ENCODE measurements around the gene OXSR1.

Gene OXSR1

DNA sequence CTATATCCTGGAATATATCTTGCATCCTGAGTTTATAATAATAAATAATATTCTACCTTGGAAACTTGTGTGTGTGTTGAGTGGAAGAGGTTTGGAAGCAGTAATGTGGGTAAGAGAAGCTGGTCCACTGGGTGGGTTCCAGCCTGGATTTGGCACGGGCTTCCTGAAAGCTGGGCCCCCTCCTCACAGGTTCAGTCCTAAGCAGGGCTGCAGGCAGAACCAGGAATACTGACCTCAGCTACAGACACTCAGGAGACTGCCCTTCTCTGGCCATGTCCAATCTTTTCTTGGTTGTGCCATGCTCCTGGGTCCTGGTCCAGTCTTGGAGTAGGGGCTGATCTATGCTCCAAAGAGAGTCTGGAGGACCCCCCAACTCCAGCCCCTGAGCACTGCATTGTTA lies 22.4 kb upstream of the OXSR1 start:
- H3K36me3 ChIP-seq (replicated peaks), result peaks cover 11% of the 10 kb centered on the region
- in situ Hi-C loops (cut with MboI; ENCODE audit: low sequenced_read_pairs), result no loop called here
- H3K4me3 ChIP-seq, result no peak overlapping the region
- no peak for DNase-seq (ENCODE audit: low spot score in 2 of 2)
- H3K4me1 ChIP-seq, result peaks cover 13% of the 10 kb centered on the region
- H3K27me3 ChIP-seq (ENCODE audit: low read depth), result no peaks in the 10 kb centered on the region
- peaks cover 3% of the 10 kb centered on the region; the same call in 1 of the 2 replicates for H3K9me3 ChIP-seq

DNA sequence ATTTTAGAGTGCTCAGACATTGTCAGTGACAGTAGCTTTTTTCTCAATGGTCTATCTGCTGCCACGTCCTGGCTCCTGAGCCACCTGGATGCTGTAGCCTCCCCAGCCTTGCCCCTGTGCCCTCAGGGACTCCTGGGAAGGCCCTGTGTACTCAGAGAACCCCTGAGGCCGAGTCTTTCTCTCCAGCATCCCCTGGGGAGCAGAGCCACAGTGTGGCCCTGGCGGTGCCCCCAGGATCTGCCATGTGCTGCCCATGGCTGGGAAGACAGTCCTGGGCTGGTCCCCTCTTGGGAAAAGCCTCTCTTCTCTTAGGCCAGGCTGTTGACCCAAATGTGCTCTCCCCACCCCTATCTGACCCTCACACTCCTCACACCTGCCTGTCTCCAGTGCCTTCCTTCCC lies 21.8 kb upstream of the OXSR1 start:
- H3K36me3 ChIP-seq (replicated peaks), result peaks cover 11% of the 10 kb centered on the region
- no peaks in the 10 kb centered on the region for H3K27me3 ChIP-seq (ENCODE audit: low read depth)
- no peak for DNase-seq (ENCODE audit: low spot score in 2 of 2)
- in situ Hi-C loops (cut with MboI; ENCODE audit: low sequenced_read_pairs), result no loop called here
- H3K4me1 ChIP-seq, result peaks cover 8% of the 10 kb centered on the region
- H3K9me3 ChIP-seq, result peaks cover 3% of the 10 kb centered on the region; the same call in 1 of the 2 replicates
- no peak overlapping the region for H3K4me3 ChIP-seq

DNA sequence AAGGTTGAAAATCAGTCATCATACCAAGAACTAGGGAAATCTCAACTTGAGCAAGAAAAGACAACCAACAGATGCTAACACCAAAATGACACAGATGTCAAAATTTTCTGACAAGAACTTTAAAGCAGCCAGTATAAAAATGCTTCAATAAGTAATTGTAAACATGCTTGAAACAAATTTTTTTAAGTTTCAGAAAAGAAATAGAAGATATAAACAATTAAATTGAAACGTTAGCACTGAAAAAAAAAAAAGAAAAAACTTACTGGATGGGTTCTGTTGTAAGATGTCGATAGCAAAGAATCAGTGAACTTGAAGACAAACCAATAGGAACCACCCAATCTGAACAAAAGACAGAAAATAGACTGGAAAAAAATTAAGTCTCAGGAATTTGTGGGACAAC lies 18.8 kb upstream of the OXSR1 start:
- peaks cover under 1% of the 10 kb centered on the region for H3K36me3 ChIP-seq (replicated peaks)
- H3K4me1 ChIP-seq, result no peaks in the 10 kb centered on the region
- in situ Hi-C loops (cut with MboI; ENCODE audit: low sequenced_read_pairs), result no loop called here
- no peak overlapping the region for H3K4me3 ChIP-seq
- peaks cover 3% of the 10 kb centered on the region; the same call in 1 of the 2 replicates for H3K9me3 ChIP-seq
- no peak for DNase-seq (ENCODE audit: low spot score in 2 of 2)
- no peaks in the 10 kb centered on the region for H3K27me3 ChIP-seq (ENCODE audit: low read depth)

DNA sequence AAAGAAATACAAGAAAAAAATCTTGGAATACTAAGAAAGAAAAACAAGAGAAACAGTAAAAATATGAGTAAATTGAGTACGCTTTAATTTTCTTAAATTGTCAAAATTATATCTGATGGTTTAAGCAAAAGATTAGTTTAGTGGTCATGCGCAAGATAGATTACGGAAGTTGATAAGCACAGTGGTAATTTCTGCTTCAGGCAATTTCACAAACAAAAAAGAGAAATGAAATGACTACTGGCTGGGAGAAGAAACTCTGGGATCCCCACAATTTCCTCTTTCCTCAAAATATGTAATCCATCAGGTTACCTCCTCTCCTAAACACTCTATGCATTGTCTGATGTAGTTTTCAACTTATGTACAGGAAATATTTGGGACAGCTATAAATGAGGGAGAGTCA lies 17.9 kb upstream of the OXSR1 start:
- in situ Hi-C loops (cut with MboI; ENCODE audit: low sequenced_read_pairs), result no loop called here
- H3K9me3 ChIP-seq, result peaks cover 3% of the 10 kb centered on the region; the same call in 1 of the 2 replicates
- H3K4me3 ChIP-seq, result no peak overlapping the region
- no peaks in the 10 kb centered on the region for H3K36me3 ChIP-seq (replicated peaks)
- DNase-seq (ENCODE audit: low spot score in 2 of 2), result no peak
- no peaks in the 10 kb centered on the region for H3K4me1 ChIP-seq
- H3K27me3 ChIP-seq (ENCODE audit: low read depth), result no peaks in the 10 kb centered on the region

DNA sequence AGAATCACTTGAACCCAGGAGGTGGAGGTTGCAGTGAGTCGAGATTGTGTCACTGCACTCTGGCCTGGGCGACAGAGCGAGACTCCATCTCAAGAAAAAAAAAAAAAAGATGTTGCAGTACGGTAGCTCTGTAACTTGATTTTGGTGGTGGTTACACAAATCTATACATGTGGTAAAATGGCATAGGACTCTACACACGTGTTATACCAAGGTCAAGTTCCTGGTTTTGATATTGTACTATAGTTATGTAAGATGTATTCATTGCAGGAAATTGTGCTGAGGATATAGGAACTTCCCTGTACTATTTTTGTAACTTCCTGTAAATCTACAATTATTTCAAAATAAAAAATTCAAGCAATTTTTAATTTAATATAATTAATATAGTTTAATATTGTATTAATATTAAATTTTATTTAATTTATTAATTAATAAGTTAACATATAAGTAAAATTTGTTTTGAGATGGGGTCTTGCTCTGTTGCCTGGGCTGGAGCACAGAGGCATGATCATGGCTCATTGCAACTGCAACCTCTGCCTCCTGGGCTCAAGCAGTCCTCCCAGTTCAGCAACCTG lies 16.9 kb upstream of the OXSR1 start:
- no peak overlapping the region for H3K4me3 ChIP-seq
- in situ Hi-C loops (cut with MboI; ENCODE audit: low sequenced_read_pairs), result no loop called here
- no peaks in the 10 kb centered on the region for H3K4me1 ChIP-seq

DNA sequence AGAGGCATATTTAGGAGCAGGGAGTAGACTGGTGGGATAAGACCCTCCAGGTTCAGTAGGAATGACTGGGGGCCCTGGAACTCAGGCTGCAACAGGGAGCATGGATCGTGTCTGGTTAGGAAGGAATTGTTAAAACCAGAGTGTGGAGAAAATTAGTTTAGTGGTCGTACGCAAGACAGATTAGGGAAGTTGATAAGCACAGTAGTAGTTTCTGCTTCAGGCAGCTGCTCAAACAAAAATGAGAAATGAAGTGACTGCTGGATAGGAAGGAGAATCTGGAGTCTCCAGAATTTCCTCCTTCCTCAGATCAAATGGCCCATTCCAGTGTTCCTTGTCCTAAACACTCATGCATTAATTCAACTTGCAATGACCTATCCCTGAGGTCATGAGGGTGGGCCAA lies 15.6 kb upstream of the OXSR1 start:
- DNase-seq (ENCODE audit: low spot score in 2 of 2), result no peak
- in situ Hi-C loops (cut with MboI; ENCODE audit: low sequenced_read_pairs), result no loop called here
- H3K4me3 ChIP-seq, result no peak overlapping the region
- no peaks in the 10 kb centered on the region for H3K4me1 ChIP-seq
- H3K9me3 ChIP-seq, result peaks cover 3% of the 10 kb centered on the region; the same call in 1 of the 2 replicates
- H3K36me3 ChIP-seq (replicated peaks), result no peaks in the 10 kb centered on the region
- no peaks in the 10 kb centered on the region for H3K27me3 ChIP-seq (ENCODE audit: low read depth)

More for the DNA sequence above, 16.9 kb upstream of the OXSR1 start:
- H3K36me3 ChIP-seq (replicated peaks), result no peaks in the 10 kb centered on the region
- peaks cover 3% of the 10 kb centered on the region; the same call in 1 of the 2 replicates for H3K9me3 ChIP-seq
- no peak for DNase-seq (ENCODE audit: low spot score in 2 of 2)
- H3K27me3 ChIP-seq (ENCODE audit: low read depth), result no peaks in the 10 kb centered on the region

DNA sequence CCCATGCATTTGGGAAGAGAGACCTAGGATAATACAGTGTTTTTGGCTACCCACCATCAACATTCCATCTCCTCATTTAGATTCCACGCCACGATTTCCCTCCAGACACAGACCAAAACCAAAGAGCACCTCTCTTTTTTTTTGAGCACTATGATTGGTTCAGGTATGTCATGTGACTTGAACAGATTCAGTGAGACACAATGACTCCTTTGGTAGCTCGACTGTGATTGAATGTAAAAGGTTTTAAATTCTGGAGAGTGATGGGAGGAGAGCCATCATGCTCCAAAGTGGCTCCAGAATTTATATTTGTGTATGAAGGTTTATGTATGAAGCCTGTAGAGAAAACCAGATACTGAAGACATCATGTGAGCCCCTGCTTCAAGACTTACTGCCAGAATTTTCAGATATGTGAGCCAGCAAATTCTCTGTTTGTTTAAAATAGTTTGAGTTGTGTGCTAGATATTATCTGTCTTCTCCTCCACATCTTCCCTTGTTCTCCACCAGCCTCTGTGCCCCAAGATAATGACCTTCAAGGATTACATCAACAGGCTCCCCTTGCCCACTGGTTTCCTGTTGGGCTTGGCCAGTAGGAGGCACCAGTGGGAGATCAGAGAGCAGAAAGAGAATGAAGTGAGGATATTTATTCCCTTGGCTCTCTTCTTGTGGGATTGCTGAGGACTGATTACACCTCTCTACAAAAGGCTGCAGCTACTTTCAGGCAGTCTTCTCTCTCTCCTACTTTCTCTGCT lies 14.4 kb upstream of the OXSR1 start:
- peaks cover 3% of the 10 kb centered on the region; the same call in 1 of the 2 replicates for H3K9me3 ChIP-seq
- in situ Hi-C loops (cut with MboI; ENCODE audit: low sequenced_read_pairs), result no loop called here
- H3K4me1 ChIP-seq, result no peaks in the 10 kb centered on the region
- DNase-seq (ENCODE audit: low spot score in 2 of 2), result no peak
- H3K27me3 ChIP-seq (ENCODE audit: low read depth), result no peaks in the 10 kb centered on the region
- no peak overlapping the region for H3K4me3 ChIP-seq
- no peaks in the 10 kb centered on the region for H3K36me3 ChIP-seq (replicated peaks)

DNA sequence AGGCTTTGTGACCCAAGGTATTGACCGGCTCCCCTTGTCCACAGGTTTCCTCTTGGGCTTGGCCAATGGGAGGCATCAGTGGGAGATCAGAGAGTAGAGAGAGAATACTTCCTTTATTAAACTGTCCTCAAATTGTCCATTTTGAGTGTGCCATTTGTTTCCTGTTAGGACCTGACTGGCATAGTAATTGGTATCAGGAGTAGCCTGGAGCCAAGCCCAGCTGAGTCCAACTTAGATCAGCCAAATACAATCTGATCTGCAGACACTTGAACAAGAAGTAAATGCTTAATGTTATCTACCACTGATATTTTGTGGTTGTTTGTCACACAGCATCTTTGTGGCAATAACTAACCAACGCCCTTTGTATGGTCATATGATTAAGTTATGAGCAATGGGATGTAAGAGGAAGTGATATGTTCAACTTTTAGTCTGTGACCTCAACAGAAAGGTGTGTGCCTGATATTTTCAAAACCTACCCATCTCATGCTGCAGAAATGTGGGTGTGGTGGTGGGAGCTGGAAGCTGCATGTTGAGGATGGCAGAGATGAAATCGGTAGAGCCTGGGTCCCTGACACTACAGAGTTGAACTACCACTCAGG lies 13.6 kb upstream of the OXSR1 start:
- no peaks in the 10 kb centered on the region for H3K36me3 ChIP-seq (replicated peaks)
- H3K27me3 ChIP-seq (ENCODE audit: low read depth), result no peaks in the 10 kb centered on the region
- no peaks in the 10 kb centered on the region; the same call in 1 of the 2 replicates for H3K9me3 ChIP-seq
- DNase-seq (ENCODE audit: low spot score in 2 of 2), result no peak
- no peak overlapping the region for H3K4me3 ChIP-seq
- no peaks in the 10 kb centered on the region for H3K4me1 ChIP-seq
- in situ Hi-C loops (cut with MboI; ENCODE audit: low sequenced_read_pairs), result no loop called here

DNA sequence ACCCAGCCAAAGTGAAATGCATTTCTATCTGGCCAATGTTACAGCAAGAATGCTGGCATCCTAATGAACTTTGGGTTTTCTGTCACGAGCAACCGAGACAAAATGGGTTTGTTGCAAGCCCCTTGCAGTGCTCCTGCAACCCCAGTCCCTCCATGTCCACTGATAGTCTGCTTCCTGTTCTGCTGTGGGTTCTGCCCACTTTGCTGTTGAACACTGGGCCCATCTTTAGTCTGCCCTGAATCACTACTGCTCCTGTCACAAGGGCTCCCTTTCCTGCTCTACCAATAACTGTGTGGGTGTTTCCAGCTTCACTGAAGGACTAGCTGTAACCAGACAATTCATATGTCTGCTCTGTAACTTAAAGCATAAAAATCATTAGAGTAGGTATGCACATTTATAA lies 12.7 kb upstream of the OXSR1 start:
- Histone ChIP-seq H3K36me3 (replicated peaks) (no peaks in the 10 kb centered on the region), H3K4me3 (no peak overlapping the region), H3K4me1 (no peaks in the 10 kb centered on the region), H3K9me3 (no peaks in the 10 kb centered on the region), H3K27me3 (ENCODE audit: low read depth) (no peaks in the 10 kb centered on the region)
- DNase-seq (ENCODE audit: low spot score in 2 of 2), result no peak
- in situ Hi-C loops (cut with MboI; ENCODE audit: low sequenced_read_pairs), result no loop called here

DNA sequence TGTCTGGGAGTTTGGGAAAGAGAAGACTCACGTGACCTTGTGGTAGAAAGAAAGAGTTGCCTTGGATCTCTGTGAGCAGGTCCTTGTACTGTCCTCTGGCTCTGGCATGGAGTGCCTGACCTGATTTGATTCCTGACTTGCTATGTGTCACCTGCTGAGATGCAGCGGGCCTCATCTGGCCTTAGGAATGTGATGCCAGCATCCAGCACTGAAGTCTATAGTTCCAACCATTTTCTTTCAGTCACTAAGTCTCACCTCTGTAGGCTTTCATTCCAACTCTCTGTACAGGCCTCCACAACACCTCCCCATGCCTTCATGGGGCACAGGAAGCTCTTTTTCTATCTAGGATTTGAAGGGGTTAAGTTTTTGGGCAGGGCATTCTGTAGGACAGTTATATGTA lies 12.1 kb upstream of the OXSR1 start:
- in situ Hi-C loops (cut with MboI; ENCODE audit: low sequenced_read_pairs), result no loop called here
- DNase-seq (ENCODE audit: low spot score in 2 of 2), result no peak
- Histone ChIP-seq H3K9me3 (no peaks in the 10 kb centered on the region), H3K27me3 (ENCODE audit: low read depth) (no peaks in the 10 kb centered on the region), H3K36me3 (replicated peaks) (no peaks in the 10 kb centered on the region), H3K4me1 (no peaks in the 10 kb centered on the region), H3K4me3 (no peak overlapping the region)

DNA sequence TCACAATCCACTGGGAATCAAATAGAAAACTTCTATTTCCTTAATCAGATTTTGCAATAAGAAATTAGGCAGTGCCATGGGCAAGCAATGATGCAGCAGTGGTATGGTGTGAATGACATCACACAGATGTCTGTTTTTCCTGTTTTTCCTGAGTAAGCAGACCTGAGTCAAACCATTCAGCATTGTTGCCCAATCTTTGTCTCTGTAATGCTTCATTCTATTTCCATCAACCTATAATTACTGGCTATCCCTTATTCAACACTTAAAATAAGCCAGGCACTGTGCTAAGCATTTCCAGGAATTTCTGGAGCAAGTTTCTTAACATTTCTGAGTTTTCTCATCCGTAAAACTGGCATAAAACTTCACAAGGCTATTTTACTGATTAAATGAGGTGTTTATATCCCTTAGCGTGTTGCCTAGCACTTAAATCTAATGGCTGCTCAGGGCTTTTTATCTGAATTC lies 11.3 kb upstream of the OXSR1 start:
- no peak for DNase-seq (ENCODE audit: low spot score in 2 of 2)
- Histone ChIP-seq H3K36me3 (replicated peaks) (no peaks in the 10 kb centered on the region), H3K4me1 (no peaks in the 10 kb centered on the region), H3K27me3 (ENCODE audit: low read depth) (no peaks in the 10 kb centered on the region), H3K9me3 (no peaks in the 10 kb centered on the region), H3K4me3 (no peak overlapping the region)
- in situ Hi-C loops (cut with MboI; ENCODE audit: low sequenced_read_pairs), result no loop called here

DNA sequence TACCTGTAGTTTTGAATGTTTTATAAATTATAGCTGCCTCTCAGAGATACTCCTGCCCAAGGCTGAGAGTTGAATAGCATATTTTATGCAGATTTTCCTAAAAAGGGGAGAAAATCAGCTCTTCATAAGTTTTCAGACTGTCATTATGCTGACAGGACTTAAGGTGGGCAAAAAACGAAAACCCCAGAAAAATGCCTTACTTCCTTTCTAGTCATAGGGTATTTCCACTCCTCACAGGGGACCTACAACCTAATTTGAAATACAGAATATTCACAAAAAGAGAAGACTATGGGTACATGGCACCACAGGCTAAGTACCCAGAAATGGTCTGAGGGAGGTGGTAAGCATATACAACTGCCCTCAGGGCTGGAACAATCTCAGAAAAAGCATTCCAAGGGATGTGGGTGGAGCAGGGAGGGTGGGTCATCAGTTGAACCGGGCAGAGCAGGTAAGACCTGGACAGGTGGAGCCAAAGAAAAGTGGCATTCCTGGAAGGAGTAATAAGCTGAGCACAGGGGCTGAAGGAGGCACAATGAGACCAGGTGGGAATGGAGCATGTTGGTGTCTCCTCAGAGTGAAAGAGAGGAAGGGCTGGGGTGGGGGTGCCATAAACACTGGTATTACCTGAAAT lies 10.6 kb upstream of the OXSR1 start:
- Histone ChIP-seq H3K4me3 (no peak overlapping the region), H3K9me3 (no peaks in the 10 kb centered on the region), H3K27me3 (ENCODE audit: low read depth) (no peaks in the 10 kb centered on the region), H3K36me3 (replicated peaks) (no peaks in the 10 kb centered on the region), H3K4me1 (no peaks in the 10 kb centered on the region)
- DNase-seq (ENCODE audit: low spot score in 2 of 2), result no peak
- in situ Hi-C loops (cut with MboI; ENCODE audit: low sequenced_read_pairs), result no loop called here

DNA sequence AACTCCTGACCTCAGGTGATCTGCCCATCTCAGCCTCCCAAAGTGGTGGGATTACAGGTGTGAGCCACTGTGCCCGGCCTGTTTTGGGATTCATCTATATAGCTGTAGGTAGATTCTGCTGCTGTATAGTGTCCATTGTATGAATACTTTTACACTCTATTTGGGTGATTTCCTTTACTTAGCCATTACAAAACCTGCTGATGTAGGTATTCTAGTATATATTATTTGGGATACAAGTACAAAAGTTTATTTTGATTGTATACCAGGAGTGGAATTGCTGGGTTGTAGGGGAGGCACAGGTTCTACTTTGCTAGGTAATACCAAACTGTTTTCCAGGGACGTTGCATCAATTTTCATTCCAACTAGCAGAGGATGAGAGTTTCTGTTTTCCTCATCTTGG lies 9.5 kb upstream of the OXSR1 start:
- in situ Hi-C loops (cut with MboI; ENCODE audit: low sequenced_read_pairs), result no loop called here
- H3K9me3 ChIP-seq, result no peaks in the 10 kb centered on the region
- no peak for DNase-seq (ENCODE audit: low spot score in 2 of 2)
- H3K36me3 ChIP-seq (replicated peaks), result no peaks in the 10 kb centered on the region
- no peak overlapping the region for H3K4me3 ChIP-seq
- no peaks in the 10 kb centered on the region for H3K4me1 ChIP-seq
- no peaks in the 10 kb centered on the region for H3K27me3 ChIP-seq (ENCODE audit: low read depth)

DNA sequence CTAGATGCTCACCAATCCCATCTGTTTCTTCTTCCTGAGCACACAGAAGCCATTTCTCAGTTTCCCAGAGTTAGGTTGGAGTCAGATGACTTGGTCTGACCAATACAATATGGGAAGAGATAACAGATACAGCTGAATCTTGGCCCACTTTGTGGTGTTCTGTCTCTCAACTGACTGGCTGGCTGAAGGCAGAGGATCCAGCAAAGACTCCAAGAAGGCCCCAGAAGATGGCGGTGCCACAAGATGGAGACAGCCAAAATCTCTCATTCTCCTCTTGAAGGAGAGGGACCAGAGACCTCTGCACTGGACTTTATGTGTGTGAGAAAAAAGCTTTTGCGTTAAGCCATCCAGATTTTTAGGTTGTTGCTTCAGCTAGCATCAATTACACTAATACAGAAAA lies 8.2 kb upstream of the OXSR1 start:
- Histone ChIP-seq H3K27me3 (ENCODE audit: low read depth) (no peaks in the 10 kb centered on the region), H3K4me1 (no peaks in the 10 kb centered on the region), H3K9me3 (no peaks in the 10 kb centered on the region), H3K4me3 (no peak overlapping the region), H3K36me3 (replicated peaks) (no peaks in the 10 kb centered on the region)
- in situ Hi-C loops (cut with MboI; ENCODE audit: low sequenced_read_pairs), result no loop called here
- no peak for DNase-seq (ENCODE audit: low spot score in 2 of 2)

Measured in HAP-1 (cell line).